H9 (cell line): ENCODE measurements around the gene LIMK2. TPM values are rescaled to one million over a fixed set of nuclear protein-coding genes. Genes with fewer than 3 reads are reported as not detected.

Experiments
- DNase-seq: peaks from one replicate; pipeline ENCODE4 v3.0.0-alpha.2; 2017
- H2AFZ ChIP-seq: one replicate; pipeline ENCODE4 v1.6.1; 2013; ENCODE audit warnings: mild to moderate bottlenecking, low read length, control low read depth, moderate library complexity
- H2AK5ac ChIP-seq: 2 replicates; pipeline ENCODE4 v1.6.1; 2013; ENCODE audit warnings: low read length, control low read depth, mixed read lengths; ENCODE audit not compliant: insufficient read length
- H2BK120ac ChIP-seq: one replicate; pipeline ENCODE4 v1.6.1; 2013; ENCODE audit warnings: low read depth, mild to moderate bottlenecking, low read length, control low read depth, inconsistent platforms; ENCODE audit not compliant: poor library complexity, severe bottlenecking
- H2BK12ac ChIP-seq: 2 replicates; pipeline ENCODE4 v1.6.1; 2013; ENCODE audit warnings: low read length, control low read depth, mixed read lengths, low read depth; ENCODE audit not compliant: insufficient read length
- H2BK15ac ChIP-seq: 2 replicates; pipeline ENCODE4 v1.6.1; 2013; ENCODE audit warnings: low read depth, low read length, control low read depth
- H2BK20ac ChIP-seq: one replicate; pipeline ENCODE4 v1.6.1; 2013; ENCODE audit warnings: low read depth, mild to moderate bottlenecking, low read length, control low read depth, inconsistent platforms; ENCODE audit not compliant: poor library complexity, severe bottlenecking
- H2BK5ac ChIP-seq: 2 replicates; pipeline ENCODE4 v1.6.1; 2013; ENCODE audit warnings: low read length, control low read depth, mixed read lengths; ENCODE audit not compliant: insufficient read length
- H3K14ac ChIP-seq: 2 replicates; pipeline ENCODE4 v1.6.1; 2013; ENCODE audit warnings: low read length, control low read depth; ENCODE audit not compliant: insufficient read depth
- H3K18ac ChIP-seq: 2 replicates; pipeline ENCODE4 v1.6.1; 2013; ENCODE audit warnings: low read depth, mild to moderate bottlenecking, mixed read lengths, low read length, control low read depth; ENCODE audit not compliant: insufficient read length
- H3K23ac ChIP-seq: 2 replicates; pipeline ENCODE4 v1.6.1; 2013; ENCODE audit warnings: low read length, control low read depth, mixed read lengths, low read depth; ENCODE audit not compliant: insufficient read length
- H3K23me2 ChIP-seq: 2 replicates; pipeline ENCODE4 v1.6.1; 2013; ENCODE audit warnings: low read depth, mild to moderate bottlenecking, mixed read lengths, low read length, control low read depth; ENCODE audit not compliant: insufficient read length, poor library complexity, severe bottlenecking
- H3K27ac ChIP-seq: 2 replicates; pipeline ENCODE4 v1.5.1; 2013; ENCODE audit warnings: low read length, control low read depth, mixed read lengths, low read depth; ENCODE audit not compliant: insufficient read length
- H3K27me3 ChIP-seq: 2 replicates; pipeline ENCODE4 v1.6.1; 2013; ENCODE audit warnings: low read length, control low read depth, inconsistent platforms; ENCODE audit not compliant: insufficient read depth
- H3K4ac ChIP-seq: 2 replicates; pipeline ENCODE4 v1.6.1; 2013; ENCODE audit warnings: low read depth, mild to moderate bottlenecking, control low read depth, inconsistent platforms, low read length, moderate library complexity
- H3K4me1 ChIP-seq: 2 replicates; pipeline ENCODE4 v1.6.1; 2013; ENCODE audit warnings: low read length, control low read depth, inconsistent platforms; ENCODE audit not compliant: insufficient read depth
- H3K4me2 ChIP-seq: 2 replicates; pipeline ENCODE4 v1.6.1; 2013; ENCODE audit warnings: low read length, control low read depth, mixed read lengths; ENCODE audit not compliant: insufficient read length, insufficient read depth
- H3K56ac ChIP-seq: 2 replicates; pipeline ENCODE4 v1.6.1; 2013; ENCODE audit warnings: low read depth, mild to moderate bottlenecking, mixed read lengths, low read length, control low read depth; ENCODE audit not compliant: insufficient read length
- H3K79me1 ChIP-seq: 2 replicates; pipeline ENCODE4 v1.6.1; 2013; ENCODE audit warnings: low read depth, mild to moderate bottlenecking, moderate library complexity, low read length, control low read depth, inconsistent platforms; ENCODE audit not compliant: insufficient read depth, poor library complexity, severe bottlenecking
- H3K79me2 ChIP-seq: 2 replicates; pipeline ENCODE4 v1.6.1; 2013; ENCODE audit warnings: low read length, control low read depth, inconsistent platforms; ENCODE audit not compliant: insufficient read depth
- H3K9ac ChIP-seq: 2 replicates; pipeline ENCODE4 v1.6.1; 2013; ENCODE audit warnings: low read length, control low read depth, mixed read lengths; ENCODE audit not compliant: insufficient read length; ENCODE audit errors: extremely low read depth
- H3K9me3 ChIP-seq: one replicate; pipeline ENCODE4 v1.6.1; 2013; ENCODE audit warnings: low read depth, low read length, inconsistent platforms; ENCODE audit not compliant: control insufficient read depth
- H3T11ph ChIP-seq: one replicate; pipeline ENCODE4 v1.6.1; 2013; ENCODE audit warnings: mild to moderate bottlenecking, low read length, control low read depth, inconsistent platforms
- H4K20me1 ChIP-seq: one replicate; pipeline ENCODE4 v1.6.1; 2013; ENCODE audit not compliant: control insufficient read depth, insufficient read length, insufficient read depth
- H4K5ac ChIP-seq: 2 replicates; pipeline ENCODE4 v1.6.1; 2013; ENCODE audit warnings: low read depth, mild to moderate bottlenecking, mixed read lengths, low read length, control low read depth; ENCODE audit not compliant: insufficient read length
- H4K8ac ChIP-seq: replicated peaks from 2 replicates; pipeline ENCODE4 v1.6.1; 2013; ENCODE audit warnings: low read length, control low read depth, mixed read lengths, low read depth; ENCODE audit not compliant: insufficient read length
- H4K91ac ChIP-seq: 2 replicates; pipeline ENCODE4 v1.6.1; 2013; ENCODE audit warnings: low read depth, mild to moderate bottlenecking, moderate library complexity, mixed read lengths, low read length, control low read depth; ENCODE audit not compliant: insufficient read length
- H3K27ac Mint-ChIP-seq, 3 experiments: 2 replicates in 2 of 3; 3 replicates in 1 of 3; pipeline ENCODE4 v1.8.0; 2020 to 2021; ENCODE audit warnings: mixed read lengths in 3 of 3, mild to moderate bottlenecking in 1 of 3, moderate library complexity in 1 of 3
- H3K27me3 Mint-ChIP-seq: 2 replicates; pipeline ENCODE4 v1.8.0; 2021; ENCODE audit warnings: low read depth, mild to moderate bottlenecking, moderate library complexity, mixed read lengths
- H3K36me3 Mint-ChIP-seq, 3 experiments: 2 replicates in 2 of 3; 3 replicates in 1 of 3; pipeline ENCODE4 v1.8.0; 2020 to 2021; ENCODE audit warnings: low read depth in 3 of 3, mixed read lengths in 3 of 3; ENCODE audit not compliant: insufficient read depth in 1 of 3
- H3K4me1 Mint-ChIP-seq, 2 experiments: 2 replicates each; pipeline ENCODE4 v1.8.0; 2020; ENCODE audit warnings: mixed read lengths in 2 of 2
- H3K4me3 Mint-ChIP-seq, 2 experiments: 2 replicates in 1 of 2; 3 replicates in 1 of 2; pipeline ENCODE4 v1.8.0; 2020 to 2021; ENCODE audit warnings: mild to moderate bottlenecking in 2 of 2, mixed read lengths in 2 of 2, moderate library complexity in 1 of 2
- H3K9me3 Mint-ChIP-seq, 2 experiments: 2 replicates in 1 of 2; 3 replicates in 1 of 2; pipeline ENCODE4 v1.8.0; 2020; ENCODE audit warnings: mild to moderate bottlenecking in 2 of 2, mixed read lengths in 2 of 2, moderate library complexity in 1 of 2
- WGBS: extraction: QIAGEN DNeasy Blood & Tissue Kit; methylation state at CpG from one replicate; pipeline ENCODE4 v1.1.7; 2013; ENCODE audit warnings: missing lambda C conversion rate, low lambda C conversion rate, mixed read lengths; ENCODE audit not compliant: insufficient read length; ENCODE audit errors: extremely low coverage; 5-methylcytosine and 5-hydroxymethylcytosine counted together
- total RNA-seq: library from RNA; stranded (reverse); gene quantifications from 2 replicates; pipeline ENCODE4 v1.2.1, GENCODE V29; 2021
- TF ChIP-seq, protein P1 (sequence below): fragments of 200-600 bp; sonication (generic); conservative IDR thresholded peaks from 3 replicates; pipeline ENCODE4 v1.8.0; 2021; ENCODE audit warnings: antibody characterized with exemption, mild to moderate bottlenecking

LIMK2 gene
- total RNA-seq, 1 experiment from 2014 or later, result 51.3 TPM

DNA sequence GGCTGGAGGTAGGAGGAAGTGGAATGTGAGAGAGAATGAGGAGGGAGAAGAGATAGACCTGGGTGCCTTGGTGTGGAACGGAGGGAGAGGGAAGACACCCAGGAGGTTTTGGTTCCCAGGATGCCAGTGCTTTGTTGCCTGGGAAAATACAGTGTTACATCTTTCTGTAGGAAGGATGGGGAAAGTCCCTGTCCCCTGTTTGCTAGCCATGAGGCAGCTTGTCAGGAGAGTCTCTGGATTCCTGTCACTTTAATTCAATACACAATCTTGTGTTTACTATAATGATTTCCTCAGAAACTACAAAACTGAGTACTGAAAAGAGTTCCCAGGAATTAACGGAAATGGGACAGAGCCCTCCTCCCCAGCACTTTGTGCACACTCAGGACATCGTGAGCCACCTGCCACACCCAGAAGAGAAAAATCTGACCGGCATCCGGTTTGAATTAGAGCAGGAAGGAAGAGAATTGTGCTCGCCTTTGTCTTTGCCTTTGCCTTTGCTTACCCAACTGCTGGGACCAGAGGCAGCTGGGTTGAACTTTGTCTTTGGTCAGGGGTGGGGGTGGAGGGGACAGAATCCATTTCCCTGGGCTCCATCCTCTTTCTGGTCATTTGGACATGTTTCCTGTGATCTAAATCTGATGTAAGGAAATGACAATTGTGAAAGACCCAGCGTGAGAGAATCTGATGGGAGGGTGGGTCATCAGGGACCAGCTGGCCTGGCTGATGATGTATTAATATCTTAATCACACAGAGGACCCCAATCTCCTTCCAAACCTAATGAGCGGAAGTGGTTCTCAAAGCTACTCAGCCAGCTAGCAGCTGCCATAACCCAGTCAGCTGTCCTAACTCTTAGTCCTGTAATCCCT, 1.3 kb upstream of the LIMK2 start:
- Histone ChIP-seq H3K27me3 (no peaks in the 10 kb centered on the region), H3T11ph (no peak overlapping the region), H2BK15ac (no peak overlapping the region), H4K20me1 (no peaks in the 10 kb centered on the region), H3K79me2 (peaks cover 2% of the 10 kb centered on the region; the same call in 1 of the 2 replicates), H2AK5ac (no peak overlapping the region), H3K18ac (no peak overlapping the region), H3K23me2 (peaks cover 6% of the 10 kb centered on the region), H3K14ac (no peak overlapping the region), H3K23ac (no peak overlapping the region), H2BK120ac (no peak overlapping the region), H4K91ac (no peak overlapping the region), H2AFZ (no peak overlapping the region), H3K9me3 (no peaks in the 10 kb centered on the region), H2BK5ac (no peak overlapping the region), H3K27ac (no peak overlapping the region), H3K56ac (no peak overlapping the region), H2BK20ac (no peak overlapping the region), H3K4me1 (no peaks in the 10 kb centered on the region), H4K5ac (no peak overlapping the region), H3K79me1 (peaks cover 3% of the 10 kb centered on the region), H3K4ac (no peak overlapping the region), H2BK12ac (no peak overlapping the region), H3K9ac (no peak overlapping the region), H4K8ac (no peak overlapping the region), H3K4me2 (no peak overlapping the region)
- DNase-seq, result no peak
- TF ChIP-seq, protein P1, sequence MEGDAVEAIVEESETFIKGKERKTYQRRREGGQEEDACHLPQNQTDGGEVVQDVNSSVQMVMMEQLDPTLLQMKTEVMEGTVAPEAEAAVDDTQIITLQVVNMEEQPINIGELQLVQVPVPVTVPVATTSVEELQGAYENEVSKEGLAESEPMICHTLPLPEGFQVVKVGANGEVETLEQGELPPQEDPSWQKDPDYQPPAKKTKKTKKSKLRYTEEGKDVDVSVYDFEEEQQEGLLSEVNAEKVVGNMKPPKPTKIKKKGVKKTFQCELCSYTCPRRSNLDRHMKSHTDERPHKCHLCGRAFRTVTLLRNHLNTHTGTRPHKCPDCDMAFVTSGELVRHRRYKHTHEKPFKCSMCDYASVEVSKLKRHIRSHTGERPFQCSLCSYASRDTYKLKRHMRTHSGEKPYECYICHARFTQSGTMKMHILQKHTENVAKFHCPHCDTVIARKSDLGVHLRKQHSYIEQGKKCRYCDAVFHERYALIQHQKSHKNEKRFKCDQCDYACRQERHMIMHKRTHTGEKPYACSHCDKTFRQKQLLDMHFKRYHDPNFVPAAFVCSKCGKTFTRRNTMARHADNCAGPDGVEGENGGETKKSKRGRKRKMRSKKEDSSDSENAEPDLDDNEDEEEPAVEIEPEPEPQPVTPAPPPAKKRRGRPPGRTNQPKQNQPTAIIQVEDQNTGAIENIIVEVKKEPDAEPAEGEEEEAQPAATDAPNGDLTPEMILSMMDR, result no peak
- H3K9me3 Mint-ChIP-seq, result no peaks in the 10 kb centered on the region
- H3K36me3 Mint-ChIP-seq, result peaks cover 0 to 6% (median 5%) of the 10 kb centered on the region in 3 experiments; a peak in 1 of 7 replicates
- H3K4me3 Mint-ChIP-seq, result peak overlapping the region in 1 of 2 experiments; percentile 25; a peak in 2 of 5 replicates
- no CpG with 5 or more reads among the region's 8 CpGs for WGBS
- peaks cover 16 to 20% of the 10 kb centered on the region in 2 experiments for H3K4me1 Mint-ChIP-seq
- H3K27ac Mint-ChIP-seq, result no peak overlapping the region
- peaks cover 1% of the 10 kb centered on the region; the same call in 1 of the 2 replicates for H3K27me3 Mint-ChIP-seq
